Stimulated activated CD8-positive, alpha-beta memory T cell treated with anti-CD3 and anti-CD28 coated beads, Interleukin-15, amount 100 ng/mL, for 1 hour (primary cell): Measurements from ENCODE around the gene SHLD1.
"Not testable (repeated sequence)": the region's sequence is repeated elsewhere in the genome, so short reads cannot be mapped to it uniquely, and the experiment has no call there.

ENCODE experiments used
- DNase-seq: peaks from one replicate; pipeline ENCODE4 v3.0.0-alpha.2; 2020; ENCODE audit warnings: low read depth

SHLD1 gene

DNA sequence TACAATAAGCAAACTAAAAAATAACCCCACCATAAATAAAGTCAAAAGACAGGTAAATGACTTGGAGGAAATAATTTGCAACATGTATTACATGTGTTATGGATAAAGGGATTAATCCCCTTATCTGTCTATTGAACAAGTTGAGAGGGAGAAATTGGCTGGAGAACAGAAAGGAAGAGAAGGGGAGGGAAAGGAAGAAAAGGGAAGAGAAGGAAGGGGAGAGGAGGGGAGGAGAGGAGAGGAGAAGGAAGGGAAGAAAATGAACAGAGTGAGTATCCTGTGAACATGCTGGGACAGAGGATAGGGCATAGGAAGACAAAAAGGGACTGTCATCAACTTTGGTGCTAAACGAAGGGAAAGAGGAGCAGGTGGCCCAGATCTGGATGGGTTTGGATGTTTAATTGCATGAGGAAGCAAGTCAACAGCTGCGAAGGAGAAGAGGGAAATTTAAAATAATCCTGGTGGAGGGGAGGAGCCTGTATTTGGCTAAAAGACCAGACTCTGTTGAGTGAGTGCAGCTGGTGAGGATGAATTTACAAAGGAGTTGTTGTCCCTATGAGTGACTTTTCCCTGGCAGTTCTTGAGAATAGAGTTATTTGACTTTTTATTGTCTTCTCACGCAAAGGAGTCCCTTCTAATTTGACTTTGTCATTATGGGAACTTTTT is 14.2 kb upstream of the SHLD1 start:
- no peak for DNase-seq

DNA sequence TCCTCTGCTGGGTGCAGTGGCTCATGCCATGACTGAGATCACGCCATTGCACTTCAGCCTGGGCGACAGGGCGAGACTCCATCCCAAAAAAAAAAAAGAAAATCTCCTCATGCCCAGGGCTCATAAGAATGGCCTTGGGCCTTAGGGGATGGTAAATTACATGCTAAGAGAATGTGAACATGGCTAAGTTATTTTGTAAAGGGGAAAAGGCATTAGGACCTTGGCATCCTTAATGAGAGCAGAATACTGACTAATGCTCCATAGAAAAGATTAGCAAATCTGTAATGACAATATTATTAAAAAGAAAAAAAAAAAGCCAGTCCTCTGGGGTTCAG is 12.6 kb upstream of the SHLD1 start:
- no peak for DNase-seq

DNA sequence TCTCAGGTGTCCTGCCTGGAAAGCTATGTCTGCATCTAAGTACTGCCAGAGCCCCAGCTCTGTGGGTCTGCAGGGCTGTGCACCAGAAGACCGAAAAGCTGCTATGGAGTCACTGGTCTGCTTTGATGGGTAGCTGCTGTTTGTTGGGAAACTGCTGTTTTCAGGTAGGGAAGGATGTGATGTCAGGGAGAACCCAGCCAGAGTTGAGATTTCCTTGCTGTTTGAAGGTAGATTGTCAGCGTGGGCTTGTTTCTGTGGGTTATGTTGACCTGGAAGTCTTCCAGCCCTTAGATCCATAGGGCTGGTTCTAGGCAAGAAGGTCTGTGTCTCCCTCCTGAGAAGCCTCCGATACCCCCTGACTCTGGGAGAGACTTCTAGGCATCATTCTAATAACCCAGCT is 12.2 kb upstream of the SHLD1 start:
- no peak for DNase-seq

DNA sequence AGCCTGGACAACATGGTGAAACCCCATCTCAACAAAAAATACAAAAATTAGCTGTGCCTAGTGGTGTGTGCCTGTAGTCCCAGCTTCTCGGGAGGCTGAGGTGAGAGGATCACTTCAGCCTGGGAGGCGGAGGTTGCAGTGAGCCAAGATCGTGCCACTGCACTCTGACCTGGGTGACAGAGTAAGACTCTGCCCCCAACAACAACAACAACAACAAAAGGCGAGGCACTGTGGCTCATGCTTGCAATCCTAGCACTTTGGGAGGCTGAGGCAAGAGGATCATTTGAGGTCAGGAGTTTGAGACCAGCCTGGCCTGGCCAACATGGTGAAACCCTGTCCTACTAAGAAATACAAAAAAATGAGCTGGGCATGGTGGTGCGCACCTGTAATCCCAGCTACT is 9.6 kb upstream of the SHLD1 start:
- not testable (repeated sequence) for DNase-seq

DNA sequence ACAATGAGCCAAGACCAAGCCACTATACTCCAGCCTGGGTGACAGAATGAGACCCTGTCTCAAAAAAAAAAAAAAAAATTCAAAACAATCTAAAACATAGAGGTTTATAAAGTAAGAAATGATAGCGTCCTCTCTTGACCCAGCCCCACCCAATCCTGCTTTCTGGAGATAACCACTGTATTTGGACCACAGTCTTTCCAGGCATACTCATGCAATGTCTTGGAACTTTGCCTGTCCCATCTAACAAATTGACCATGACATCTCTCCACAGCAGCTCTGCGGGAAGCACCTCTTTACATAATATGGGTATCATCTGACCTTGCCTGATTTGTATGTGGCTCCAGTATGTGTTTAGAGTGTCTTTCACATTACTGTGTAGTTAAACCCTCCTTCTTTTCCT is 9.1 kb upstream of the SHLD1 start:
- DNase-seq: no peak

DNA sequence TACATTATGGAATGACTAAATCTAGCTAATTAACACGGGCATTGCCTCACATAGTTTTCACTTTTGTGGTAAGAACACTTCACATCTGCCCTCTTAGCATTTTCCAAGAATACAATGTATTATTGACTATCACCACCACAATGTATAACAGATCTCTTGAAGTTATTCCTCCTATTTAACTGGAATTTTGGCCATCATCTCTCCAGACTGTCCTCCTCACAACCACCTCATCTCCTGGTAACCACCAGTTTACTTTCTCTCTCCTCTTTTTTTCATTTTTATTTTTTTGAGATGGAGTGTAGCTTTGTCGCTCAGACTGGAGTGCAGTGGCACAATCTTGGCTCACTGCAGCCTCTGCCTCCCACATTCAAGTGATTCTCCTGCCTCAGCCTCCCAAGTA is 8.2 kb upstream of the SHLD1 start:
- DNase-seq: no peak

DNA sequence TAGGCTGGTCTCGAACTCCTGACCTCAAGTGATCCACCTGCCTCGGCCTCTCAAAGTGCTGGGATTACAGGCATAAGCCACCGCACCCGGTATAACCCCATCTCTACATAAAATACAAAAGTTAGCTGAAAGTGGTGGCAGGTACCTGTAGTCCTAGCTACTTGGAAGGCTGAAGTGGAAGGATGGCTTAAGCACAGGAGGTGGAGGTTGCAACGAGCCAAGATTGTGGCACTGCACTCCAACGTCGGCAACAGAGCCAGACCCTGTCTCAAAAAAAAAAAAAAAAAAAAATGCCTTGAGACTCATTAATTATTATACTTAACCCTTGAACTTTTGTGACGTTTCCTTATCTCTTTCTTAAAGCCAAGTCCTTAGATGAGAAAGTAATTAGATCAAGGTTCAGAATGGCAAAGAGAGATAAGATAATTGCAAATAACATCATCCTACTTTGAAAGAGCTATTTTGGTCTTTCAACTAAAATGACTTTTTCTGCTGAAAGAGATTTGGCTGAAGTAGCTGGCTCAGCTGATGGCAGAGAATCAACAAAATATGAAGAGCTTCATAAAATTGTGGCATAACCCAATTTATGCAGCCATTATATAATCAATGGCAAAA is 4.7 kb upstream of the SHLD1 start:
- DNase-seq: no peak

DNA sequence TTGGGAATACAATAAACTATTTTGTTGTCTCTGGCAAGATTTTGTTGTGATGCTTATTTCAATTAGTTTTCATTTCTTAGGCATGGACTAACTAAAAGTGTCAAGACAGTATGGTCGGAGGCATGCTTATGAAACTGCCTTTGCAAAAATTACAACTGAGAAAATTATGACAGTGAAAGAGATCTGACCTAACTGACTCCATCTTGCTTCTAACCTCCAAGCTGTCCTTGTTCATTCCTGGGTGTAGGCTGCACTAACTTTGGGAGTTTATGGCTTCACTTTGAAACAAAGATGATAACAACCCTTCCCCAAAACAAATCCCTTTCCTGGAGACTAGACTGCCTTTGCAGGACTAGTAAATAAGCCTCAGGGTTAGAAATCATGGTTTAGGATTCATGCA is 4.1 kb upstream of the SHLD1 start:
- no peak for DNase-seq

DNA sequence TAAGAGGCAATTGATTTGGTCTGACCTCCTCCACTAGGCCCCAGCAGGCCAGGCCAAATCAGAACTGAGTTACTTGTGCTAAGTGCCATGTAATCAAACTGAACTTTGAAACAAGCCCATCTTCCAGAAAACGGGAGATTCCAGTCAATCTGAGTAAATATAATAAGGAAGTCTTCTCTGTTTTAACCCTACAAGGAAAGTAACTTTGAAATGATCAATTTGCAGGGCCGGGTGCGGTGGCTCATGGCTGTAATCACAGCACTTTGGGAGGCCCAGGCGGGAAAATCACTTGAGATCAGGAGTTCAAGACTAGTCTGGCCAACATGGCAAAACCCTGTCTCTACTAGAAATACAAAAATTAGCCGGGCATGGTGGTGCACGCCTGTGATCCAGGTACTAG is 2.0 kb upstream of the SHLD1 start:
- DNase-seq: no peak

DNA sequence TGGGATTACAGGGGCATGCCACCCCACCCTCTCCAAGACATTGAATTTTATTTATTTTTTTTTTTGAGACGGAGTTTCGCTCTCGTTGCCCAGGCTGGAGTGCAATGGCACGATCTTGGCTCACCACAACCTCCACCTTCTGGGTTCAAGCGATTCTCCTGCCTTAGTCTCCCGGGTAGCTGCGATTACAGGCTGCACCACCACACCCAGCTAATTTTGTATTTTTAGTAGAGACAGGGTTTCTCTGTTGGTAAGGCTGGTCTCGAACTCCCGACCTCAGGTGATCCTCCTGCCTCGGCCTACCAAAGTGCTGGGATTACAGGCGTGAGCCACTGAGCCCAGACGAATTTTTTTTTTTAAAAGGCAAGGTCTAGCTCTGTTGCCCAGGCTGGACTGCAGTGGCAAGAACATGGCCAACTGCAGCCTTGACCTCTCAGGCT is 669 bp upstream of the SHLD1 start:
- not testable (repeated sequence) for DNase-seq

DNA sequence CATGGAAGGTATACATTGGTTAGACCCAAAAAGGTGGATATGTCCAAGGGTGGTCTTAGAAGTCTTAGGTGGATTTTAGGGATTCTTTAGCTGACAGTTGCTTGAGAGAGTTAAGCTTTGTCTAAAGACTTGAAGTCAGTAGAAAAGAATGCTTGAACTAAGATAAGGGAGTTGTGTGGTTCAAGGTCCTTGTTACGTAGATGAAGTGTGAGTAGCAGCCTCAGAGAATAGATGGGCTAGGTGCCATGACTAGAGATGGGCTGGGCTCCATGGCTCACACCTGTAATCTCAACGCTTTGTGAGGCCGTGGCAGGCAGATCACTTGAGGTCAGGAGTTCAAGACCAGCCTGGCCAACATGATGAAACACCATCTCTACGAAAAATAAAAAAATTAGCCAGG is 1.7 kb downstream of the SHLD1 start:
- no peak for DNase-seq

DNA sequence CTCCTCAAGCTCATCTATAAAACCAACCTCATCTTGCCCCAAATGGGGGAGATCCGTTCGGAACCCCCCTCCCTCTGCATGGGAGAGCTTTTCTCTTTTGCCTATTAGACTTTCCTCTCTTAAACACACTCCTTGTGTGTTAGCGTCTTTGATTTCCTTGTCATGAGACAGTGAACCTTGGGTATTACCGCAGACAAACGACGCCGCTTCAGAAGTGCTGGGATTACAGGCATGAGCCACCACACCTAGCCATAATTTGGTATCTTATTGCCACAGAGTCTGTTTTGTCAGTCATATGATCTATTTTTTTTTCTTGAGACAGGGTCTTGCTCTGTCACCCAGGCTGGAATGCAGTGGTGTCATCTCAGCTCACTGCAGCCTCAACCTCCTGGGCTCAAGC is 3.6 kb downstream of the SHLD1 start:
- DNase-seq: no peak

DNA sequence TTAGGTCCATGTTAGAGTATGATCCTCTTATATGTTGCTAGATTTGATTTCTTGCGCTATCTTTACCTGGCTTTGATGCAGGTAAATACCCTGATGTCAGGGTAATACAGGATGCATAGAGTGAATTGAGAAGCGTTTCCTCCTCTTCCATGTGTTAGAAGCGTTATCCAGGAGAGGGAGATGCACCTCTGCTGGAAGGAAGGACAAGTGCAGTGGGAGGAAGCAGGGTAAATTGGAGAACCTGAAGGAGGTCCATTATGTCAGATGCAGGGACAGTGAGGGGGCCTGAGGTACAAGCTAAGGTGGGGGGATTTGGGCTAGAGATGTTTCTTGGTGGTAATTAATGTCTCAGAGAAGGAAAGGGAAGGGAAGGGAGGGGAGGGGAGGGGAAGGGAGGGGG is 7.7 kb downstream of the SHLD1 start:
- DNase-seq: no peak

DNA sequence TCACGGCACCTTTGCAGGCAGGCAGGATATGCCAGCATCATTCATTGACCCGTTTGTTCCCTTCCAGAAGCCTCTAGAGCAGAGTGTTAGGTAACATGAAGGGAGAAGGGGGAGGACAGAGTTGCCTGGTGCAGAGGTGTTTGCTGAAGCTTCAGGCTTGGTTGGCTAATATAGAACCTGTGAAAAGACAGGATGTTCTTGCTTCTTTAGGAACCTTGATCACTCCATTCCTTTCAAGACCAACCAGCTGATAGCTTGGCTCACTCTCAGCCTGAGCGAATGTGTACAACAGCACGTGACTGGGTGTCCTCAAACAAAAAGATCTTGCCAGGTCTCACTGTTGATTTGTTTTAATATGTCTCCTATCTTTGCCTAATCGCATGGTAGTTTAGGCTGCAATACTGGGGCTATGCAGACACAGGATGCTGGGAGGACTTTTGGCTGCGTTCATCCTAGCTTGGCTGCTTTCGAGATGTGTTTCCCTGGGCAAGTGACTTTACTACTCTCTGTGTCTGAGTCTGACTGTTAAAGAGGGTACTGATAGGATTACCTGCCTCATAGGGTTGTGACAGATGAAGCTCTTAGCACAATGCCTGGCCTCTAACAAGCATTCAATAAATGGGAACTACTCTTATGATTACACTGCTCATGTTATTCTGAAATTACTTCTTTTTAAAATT is 16.0 kb downstream of the SHLD1 start:
- DNase-seq: no peak

DNA sequence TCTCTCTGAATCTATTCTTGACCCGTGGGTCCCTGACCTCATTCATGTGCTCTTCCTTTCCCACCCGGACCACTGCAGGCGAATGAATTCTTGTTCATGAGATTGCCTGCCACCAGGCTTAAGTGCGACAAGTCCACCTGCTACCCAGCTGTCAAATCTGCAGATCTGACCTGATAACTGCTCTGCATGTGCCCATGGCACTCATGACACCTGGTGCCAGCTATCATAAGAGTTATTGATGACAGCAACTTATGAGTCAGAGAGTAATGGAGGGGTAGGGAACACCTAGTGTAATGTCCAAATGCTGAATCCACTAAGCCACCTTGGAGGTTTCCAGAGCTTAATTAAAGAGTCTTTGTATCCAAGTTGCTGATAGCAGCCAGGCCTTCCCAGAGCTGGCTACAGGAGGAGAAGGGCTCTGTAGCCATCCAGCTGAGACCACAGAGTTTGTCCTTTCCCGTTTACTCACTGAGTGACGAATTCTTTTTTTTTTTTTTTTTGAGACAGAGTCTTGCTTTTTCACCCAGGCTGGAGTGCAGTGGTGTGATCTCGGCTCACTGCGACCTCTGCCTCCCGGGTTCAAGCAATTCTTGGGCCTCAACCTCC is 17.4 kb downstream of the SHLD1 start:
- no peak for DNase-seq

DNA sequence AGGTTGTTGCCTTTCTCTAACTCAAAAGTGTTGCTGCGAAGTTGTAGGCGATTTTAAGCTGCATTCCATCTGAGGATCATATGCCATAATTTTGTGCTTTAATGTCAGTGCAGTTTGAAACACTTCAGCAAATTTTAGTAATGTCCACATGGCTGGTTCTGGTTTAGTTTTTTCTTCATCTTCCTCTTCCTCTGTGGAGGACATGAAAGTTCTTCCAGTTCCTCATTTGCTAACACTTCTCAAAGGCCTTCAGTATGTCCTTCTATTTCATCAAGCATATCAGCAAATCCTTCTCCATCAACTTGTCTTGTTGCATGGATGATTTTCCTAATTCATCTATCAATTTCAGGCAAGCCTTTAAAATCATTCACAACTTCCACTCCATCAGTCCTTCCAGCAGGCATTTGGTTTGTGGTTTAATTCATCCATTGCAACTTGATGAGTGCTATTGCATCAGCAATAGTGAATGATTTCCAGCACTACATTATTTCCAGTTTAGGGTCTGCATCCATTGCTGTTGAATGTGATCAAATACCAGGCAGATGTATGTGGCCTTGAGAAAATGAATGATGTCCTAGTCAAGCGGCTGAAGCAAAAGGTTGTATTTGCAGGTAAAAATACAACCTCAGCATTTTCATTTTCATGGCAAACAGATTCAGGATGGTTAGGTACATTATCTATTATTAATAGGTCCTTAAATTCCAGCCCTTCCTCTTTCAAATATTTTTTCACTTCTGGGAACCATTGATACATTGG is 20.2 kb downstream of the SHLD1 start:
- DNase-seq: no peak

DNA sequence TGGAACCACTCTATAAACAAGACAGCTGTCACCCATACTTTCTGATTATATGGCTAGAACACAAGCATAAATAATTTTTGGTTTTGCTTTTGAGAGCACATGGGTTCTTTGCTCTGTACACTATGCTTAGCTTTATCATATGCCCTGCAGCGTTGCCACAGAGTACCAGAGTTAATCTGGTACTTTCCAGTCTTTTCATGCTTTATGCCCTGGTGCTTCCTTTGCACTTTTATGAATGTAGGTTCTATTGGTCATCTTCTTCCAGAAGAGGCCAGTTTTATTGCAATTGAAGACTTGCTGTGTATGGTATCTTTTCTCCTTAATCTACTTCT is 20.8 kb downstream of the SHLD1 start:
- DNase-seq: no peak

DNA sequence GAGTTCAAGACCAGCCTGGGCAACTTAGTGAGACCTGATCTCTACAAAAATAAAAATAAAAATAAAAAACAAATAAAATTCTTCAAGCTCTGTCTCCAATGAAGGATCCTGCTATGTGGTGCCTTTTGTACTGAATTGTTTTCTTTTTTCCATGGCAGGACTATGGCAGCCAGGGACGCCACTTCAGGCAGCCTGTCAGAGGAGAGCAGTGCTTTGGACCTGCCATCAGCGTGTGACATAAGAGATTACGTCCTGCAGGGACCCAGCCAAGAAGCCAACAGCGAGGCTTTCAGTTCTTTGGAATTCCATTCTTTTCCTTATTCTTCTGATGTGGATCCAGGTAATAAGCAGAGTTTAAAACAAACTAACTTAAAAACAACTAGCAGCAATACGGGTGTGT is 22.5 kb downstream of the SHLD1 start:
- DNase-seq: no peak

DNA sequence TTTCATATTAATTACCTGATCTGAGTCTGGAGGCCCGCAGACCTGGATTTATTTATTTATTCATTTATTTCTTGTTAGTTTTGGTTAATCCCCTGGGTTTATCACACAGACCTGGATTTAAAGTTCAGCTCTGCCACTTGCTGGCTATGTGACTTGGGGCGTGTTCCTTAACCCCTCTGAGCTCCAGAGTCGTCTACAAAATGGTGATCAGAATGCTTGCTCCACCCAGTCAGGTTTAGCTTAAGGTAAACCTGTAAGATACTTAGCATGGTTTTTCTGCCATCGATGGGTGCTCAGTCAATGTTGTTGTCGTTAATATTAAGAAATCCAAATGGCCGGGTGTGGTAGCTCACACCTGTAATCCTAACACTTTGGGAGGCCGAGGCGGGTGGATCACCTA is 23.4 kb downstream of the SHLD1 start:
- DNase-seq: no peak

DNA sequence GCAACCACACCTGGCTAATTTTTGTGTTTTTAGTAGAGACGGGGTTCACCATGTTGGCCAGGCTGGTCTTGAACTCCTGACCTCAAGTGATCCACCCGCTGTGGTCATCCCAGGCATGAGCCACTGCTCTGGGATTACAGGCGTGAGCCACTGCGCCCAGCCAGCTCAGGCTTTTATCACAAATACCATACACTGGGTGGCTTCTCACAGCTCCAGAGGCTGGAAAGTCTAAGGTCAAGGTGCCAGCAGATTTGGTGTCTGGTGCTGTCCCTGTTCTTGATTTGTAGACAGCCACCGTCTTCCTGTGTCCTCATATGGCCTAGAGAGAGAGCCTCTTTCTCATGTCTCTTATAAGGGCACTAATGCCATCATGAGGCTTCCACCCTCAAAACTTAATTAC is 25.9 kb downstream of the SHLD1 start:
- no peak for DNase-seq

DNA sequence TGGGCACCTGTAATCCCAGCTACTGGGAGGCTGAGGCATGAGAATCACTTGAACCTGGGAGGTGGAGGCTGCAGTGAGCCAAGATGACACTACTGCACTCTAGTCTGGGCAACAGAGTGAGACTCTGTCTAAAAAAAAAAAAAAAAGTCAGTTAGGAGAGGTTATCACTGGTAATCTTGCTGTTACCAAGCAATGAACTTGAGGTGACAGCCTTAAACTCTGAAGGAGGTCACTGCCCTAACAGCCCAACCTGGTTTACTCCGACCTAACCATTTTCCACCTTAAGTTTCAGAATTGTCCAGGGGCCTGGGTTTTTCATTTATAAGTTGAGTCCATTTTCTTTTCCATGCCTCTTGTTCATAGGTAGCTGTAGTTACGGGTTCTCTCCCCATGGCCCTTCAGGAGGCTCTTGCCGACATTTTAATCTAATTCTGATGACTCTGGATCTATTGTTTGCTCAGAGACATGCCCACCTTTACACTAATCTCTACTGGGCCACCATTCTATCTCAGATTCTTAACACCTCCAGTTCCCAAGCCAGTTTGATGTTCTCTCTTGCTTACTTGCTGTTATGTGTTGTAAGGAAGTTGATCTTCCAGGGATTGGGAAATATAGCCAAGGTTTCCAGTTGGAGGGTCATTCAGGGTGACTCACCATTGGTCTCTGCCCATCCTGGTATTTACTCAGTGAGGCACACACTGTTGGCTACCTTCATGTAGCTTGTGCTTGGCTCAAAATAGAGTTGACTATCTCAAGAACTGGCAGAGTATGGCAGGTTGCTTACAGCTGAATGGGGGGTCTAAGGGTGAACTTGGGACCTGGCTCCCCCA is 29.1 kb downstream of the SHLD1 start:
- DNase-seq: no peak

DNA sequence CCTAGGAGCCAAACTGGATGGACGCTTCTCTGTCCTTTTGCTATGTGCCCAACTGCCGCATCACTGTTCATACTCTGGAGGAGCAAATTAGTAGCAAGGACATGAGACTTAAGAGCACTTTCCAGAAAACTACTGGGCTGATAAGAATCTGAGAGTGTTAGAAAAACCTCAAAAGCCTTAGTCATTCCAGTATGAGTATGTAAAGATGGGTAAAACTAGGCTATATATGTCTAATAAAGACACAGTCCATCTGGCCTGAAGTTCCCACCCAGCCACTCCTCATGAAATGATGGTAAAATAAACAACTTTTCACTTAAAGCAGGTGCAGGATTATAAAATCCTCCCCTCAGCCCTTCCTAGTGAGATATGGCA is 30.6 kb downstream of the SHLD1 start:
- no peak for DNase-seq
